Subcutaneous preadipocyte (primary cell): Measurements from ENCODE around the gene FOXD4L6. TPM values are rescaled to one million over a fixed set of nuclear protein-coding genes. Genes with fewer than 3 reads are reported as not detected.

Source experiments
- total RNA-seq: library from RNA; depleted of rRNA; stranded (reverse); fragments of >200 nt; gene quantifications from 2 replicates; pipeline ENCODE4 v1.2.3, GENCODE V29; 2012

FOXD4L6 gene
- total RNA-seq, result 0.20 and 0.37 TPM in 2 replicates

GRCh38 chr9:41128581-41128980 lies at the start of gene FOXD4L6:
Gene FOXD4L6 (minus strand): TSS chr9:41128681. CDS start chr9:41128383, 298 bp downstream.

Other genes with a start within 250 kb of the FOXD4L6 start
- 4.4 and 5.5 TPM in 2 replicates for gene ZNG1F, start 60.6 kb upstream of the FOXD4L6 start, total RNA-seq